Stimulated activated CD4-positive, alpha-beta T cell treated with anti-CD3 and anti-CD28 coated beads, Interleukin-4, amount 100 ng/mL, for 1 hour (primary cell): ENCODE measurements around the gene FOXO1.

Experiments used
- DNase-seq: peaks from one replicate; pipeline ENCODE4 v3.0.0-alpha.2; 2020

Gene FOXO1

DNA sequence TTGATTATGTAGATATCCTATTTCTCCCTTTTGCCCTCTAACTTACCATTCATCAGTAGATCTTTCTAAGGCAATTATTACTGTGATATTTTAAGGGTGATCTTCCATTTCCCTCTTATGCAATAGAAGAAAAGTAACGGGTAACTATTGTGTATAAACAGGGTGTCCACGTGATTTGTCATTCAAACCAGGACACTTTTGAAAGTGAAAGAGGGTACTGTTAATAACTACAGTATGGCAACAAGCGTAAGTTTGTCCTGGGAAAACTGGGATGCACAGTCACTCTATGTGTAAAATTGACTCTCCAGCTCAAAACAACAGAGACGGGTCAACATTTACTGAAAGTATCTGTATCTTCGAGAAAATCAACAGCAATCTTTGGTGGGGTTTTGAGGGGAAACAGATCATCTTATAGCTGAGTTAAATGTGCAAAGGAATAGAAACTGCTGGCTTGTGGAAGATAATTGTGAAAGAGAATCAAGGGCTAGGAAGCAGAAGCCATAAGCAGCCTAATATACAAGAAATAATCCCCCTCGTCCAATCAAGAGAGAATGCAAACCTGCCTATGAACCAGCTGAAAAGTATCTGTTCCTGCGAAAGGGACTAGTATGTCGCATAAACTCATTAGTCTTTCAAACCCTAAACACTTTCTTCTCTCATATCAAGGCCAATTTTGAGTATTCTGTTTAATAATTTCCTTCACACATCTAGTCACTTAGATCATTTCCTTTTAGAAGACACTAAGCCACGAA, 126.7 kb downstream of the FOXO1 start:
- DNase-seq, result no peak

GRCh38 chr13:40537146-40537895, 129.1 kb downstream of the FOXO1 start:
- no peak for DNase-seq

DNA sequence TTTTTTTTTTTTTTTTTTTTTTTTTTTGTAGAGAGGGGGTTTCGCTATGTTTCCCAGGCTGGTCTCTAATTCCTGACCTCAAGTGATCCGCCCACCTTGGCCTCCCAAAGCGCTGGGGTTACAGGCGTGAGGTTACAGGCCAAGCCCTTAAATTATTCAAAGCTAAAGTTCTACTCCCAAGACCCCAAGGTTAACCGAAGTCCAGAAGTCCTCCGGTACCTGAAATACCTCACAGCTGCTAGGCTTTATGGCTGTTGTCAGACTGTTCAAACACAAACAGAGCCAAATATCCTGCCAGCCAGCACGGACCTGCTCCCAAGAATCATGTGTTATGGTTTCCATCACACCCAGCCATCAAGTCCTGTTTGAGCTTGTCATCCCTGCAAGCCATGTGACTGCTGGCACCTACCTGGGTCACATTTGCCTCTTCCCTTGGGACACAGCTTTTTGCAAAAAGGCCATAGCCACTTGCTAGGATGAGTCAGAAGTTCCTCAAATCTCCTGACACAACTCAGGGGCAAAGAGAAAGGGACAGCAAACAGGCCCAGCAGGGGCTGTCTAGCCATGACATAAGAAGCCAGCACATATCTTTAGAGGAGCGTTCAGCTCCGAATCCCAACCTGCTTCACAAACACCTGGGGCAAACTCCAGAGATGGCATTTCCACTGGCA, 129.9 kb downstream of the FOXO1 start:
- no peak for DNase-seq

GRCh38 chr13:40535345-40535836, 131.1 kb downstream of the FOXO1 start:
- no peak for DNase-seq

- DNase-seq, result no peak
Observed at GRCh38 chr13:40534456-40534855, 132.0 kb downstream of the FOXO1 start.

DNA sequence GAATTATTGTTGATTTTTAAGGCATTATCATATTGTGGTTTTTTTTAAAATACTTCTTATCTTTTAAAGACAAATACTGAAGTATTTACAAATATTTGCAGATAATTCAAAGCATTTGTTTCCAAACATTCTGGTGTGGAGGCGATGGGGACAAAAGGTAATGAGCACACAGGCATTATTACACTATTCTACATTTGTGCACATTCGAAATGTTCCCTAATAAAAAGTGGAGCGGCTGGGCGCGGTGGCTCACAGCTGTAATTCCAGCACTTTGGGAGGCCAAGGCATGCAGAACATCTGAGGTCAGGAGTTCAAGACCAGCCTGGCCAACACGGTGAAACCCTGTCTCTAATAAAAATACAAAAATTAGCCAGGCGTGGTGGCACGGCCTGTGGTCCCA, 133.4 kb downstream of the FOXO1 start:
- DNase-seq, result no peak

DNA sequence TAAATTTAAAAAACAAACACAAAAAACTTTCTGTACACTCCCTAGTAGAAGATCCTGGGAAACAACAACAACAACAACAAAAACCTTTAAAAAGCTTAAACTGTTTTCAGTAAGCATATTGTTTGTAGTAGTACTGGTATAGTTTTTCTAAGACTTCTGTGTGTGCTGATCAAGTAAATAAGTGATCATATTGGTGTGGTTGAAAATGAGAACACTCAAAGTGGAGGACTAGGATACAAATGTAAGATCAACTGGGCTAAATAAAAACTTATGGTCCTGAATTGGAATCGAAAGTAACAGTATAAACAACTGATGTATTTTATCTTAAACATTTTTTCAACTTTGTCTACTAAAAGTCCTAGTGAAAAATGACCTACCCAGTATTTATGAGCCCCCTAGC, 135.5 kb downstream of the FOXO1 start:
- DNase-seq, result no peak

DNA sequence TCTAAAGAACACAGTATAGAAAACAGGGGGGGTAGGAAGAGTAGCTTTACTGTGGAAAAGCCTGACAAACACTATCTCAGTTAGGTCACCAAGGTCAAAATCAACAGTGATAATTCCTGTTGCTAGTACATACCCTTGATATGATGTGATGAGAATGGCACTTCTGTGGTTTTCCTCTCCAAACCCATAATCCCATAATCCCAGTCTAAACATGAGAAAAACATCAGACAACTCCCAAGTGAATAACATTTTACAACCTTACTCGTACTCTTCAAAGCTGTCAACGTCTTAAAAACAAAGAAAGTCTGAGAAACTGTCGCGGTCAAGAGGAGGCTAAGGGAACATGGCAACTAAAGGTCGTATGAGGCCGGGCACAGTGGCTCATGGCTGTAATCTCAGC, 137.6 kb downstream of the FOXO1 start:
- DNase-seq, result no peak

DNA sequence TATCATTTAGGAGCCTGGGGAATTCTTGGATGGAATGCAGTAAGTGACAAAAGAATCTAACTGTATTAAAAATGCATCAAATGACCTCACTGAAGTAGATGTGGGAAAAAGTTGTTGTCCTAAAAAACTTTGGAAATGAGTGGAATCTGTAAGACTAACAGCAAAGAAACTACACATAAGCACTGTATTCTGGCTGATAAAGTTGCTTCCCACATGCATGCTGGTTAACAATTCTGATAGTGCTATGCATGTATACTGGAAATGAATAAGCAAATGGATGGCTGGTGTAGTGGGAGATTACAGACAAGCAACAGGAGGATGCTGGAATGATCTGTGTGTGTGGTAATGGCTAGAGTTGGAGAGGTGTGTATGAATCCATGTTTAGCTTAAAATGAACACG, 138.5 kb downstream of the FOXO1 start:
- no peak for DNase-seq

DNA sequence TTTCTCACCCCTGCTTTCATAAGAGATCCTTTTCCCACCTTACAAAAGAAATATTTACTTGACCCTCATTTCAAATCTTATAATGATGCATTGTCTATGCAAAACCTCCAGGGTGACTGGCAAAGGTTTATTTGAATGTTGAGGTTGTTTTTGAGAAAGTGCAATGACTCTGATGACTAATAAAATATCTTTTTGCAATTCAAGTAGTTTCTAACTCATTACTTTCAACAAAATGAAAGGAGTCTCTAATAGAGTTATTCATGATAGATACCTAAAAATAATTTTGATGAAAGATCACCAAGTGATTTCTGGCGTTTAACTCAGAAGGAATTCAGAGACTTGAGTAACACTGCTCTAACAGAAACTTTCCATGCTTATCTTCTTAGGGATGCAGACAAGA, 144.2 kb downstream of the FOXO1 start:
- DNase-seq, result no peak

GRCh38 chr13:40520916-40521315, 145.5 kb downstream of the FOXO1 start:
- DNase-seq, result no peak

GRCh38 chr13:40519637-40520036, 146.8 kb downstream of the FOXO1 start:
- no peak for DNase-seq

DNA sequence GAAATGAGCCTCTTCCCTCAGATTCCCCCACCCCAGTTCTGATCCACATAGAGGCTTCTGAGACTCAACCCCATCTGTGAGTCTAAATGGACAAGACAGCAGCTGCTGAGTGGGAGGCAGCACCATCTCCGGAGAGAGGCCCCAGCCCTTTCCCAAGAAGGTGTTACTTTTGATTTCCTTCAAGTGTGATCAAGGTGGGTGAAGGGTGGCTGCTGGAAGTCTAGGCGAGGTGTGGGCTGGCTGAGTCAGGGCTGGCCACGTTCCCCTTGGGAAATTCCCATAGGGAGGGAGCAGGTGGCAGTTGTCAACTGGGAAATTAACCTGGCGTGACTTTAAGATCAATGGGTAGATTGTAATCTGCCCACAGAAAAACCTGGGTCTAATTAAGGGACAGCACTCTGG, 148.0 kb downstream of the FOXO1 start:
- peak; percentile 70 for DNase-seq

GRCh38 chr13:40517486-40518480, 148.7 kb downstream of the FOXO1 start:
- DNase-seq, result peak; percentile 20

- no peak for DNase-seq
Observed at GRCh38 chr13:40515702-40516101, 150.7 kb downstream of the FOXO1 start.

DNA sequence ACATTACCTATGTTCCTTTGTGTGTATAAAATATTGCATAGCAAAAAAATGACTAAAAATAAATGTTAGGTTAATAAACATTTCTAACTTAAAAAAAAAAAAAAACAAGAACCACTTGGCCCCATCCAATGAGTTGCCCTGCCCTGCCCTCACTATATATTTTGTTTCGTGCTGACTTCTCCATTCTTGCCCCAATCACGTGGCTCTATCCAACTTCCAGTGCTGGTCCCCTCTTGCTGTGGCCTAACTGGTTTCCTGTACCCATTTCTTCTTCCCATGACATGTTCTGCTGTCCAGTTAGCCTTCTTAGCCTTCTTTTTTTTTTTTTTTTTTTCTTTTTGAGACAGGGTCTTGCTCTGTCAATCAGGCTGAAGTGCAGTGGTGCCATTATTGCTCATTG, 151.6 kb downstream of the FOXO1 start:
- DNase-seq, result no peak

DNA sequence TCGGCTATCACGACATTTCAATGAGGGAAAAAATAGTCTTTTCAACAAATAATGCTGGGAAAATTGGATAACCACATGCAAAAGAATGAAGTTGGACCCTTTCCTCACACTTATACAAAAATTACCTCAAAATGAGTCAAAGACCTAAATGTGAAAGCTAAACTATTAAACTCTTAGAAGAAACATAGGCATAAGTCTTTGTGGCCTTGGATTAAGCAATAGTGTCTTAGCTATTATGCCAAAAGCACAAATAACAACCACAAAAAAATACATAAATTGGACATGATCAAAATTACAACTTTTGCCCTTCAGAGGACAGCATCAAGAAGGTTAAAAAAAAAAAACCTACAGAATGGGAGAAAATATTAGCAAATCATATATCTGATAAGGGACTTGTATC, 156.6 kb downstream of the FOXO1 start:
- no peak for DNase-seq

DNA sequence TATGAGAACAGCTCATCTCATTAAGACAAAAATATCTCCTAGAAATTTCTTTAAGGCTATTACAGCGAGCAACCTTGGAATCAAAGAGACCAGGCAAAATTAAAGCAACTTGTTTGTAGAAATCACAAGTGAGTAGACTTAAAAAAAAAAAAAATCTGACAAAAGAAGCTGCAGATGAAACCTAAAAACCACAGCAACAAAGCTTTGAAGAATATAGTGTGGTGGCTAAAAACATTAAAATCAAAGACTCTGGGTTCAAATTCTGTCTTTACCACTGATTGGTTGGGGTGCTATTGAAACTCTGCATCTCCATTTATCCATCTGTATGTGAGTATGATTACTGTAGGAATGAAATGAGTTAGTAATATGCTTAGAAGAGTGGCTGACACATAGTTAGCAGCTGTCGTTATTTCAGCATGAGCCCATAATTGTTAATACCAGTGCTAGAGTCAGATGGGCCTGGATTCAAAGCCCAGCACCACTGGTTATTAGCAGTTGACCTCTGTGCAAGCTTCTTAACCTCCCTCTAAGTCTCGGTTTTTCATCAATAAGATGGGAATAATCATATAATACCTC, 157.6 kb downstream of the FOXO1 start:
- no peak for DNase-seq

DNA sequence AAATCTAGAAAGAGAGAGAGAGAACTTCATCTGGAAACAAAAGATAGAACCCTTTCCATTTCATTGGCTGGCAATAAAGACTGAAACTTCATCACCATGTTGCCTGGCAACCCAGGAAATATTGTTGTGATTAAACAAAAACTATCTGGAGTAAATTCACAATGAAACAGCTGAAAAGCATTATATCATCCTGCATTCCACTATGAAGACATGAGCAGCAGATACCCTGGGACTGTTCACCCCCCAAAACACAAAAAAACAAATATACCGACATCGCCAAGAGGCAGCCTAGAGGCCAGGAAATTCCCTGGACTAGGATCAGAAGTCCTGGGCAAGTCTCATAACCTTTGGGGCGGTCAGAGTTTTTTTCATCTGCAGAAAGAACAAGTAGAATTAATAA, 158.3 kb downstream of the FOXO1 start:
- no peak for DNase-seq

DNA sequence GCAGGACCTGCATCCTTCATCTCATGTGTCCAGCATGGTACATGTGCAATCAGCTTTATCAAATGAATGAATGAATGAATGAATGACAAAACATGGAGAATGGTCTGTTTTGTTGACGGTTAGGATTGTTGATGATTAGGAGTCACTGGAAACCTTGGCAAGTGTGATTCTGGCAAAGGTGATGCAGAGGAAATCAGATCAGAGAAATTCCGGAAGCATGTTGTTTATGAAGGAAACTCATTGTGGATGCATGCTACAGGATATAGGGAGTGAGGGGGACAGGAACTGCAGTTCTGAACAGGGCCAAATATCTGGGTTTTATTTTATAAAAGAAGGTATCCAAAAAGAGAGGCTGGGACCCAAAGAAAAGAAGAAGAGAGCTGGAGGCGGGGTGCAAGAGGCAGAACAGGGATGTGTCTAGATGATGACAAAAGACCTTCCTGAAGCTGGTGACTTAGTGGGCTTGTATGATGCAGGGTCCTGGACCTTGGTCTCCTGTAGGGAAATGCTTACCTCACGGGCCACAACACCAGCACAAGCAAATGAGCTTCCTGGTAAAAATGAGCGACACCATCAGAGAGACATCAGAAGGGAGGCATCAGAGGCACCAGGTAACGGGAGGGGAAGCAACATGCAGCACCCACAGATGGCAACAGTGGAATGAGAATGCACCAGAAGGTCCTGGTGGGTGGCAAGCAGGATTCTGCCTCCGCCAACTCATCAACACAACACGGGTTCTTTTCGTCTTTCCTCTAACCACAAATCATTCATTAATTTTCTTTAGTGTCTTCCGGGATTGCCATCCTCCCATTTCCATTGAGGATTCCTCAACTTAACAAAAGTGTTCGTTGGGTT, 159.6 kb downstream of the FOXO1 start:
- DNase-seq, result no peak
